Measurements from ENCODE around the gene CADM1.

CADM1 gene

GRCh38 chr11:115279813-115280761 is 224.1 kb downstream of the CADM1 start:
- no peak for DNase-seq (ENCODE audit: low spot score)

GRCh38 chr11:115276799-115277198 is 227.4 kb downstream of the CADM1 start:
- no peak for DNase-seq (ENCODE audit: low spot score)

GRCh38 chr11:115276191-115276590 is 228.0 kb downstream of the CADM1 start:
- DNase-seq (ENCODE audit: low spot score) = no peak

- DNase-seq (ENCODE audit: low spot score) = no peak
Observed at GRCh38 chr11:115275045-115275444, 229.2 kb downstream of the CADM1 start.

- no peak for DNase-seq (ENCODE audit: low spot score)
Observed at GRCh38 chr11:115272925-115273324, 231.3 kb downstream of the CADM1 start.

GRCh38 chr11:115271643-115272042 is 232.6 kb downstream of the CADM1 start:
- no peak for DNase-seq (ENCODE audit: low spot score)

GRCh38 chr11:115269191-115269950 is 234.8 kb downstream of the CADM1 start:
- DNase-seq (ENCODE audit: low spot score) = no peak

- DNase-seq (ENCODE audit: low spot score) = no peak
Observed at GRCh38 chr11:115267871-115268270, 236.3 kb downstream of the CADM1 start.

- no peak for DNase-seq (ENCODE audit: low spot score)
Observed at GRCh38 chr11:115267238-115267781, 236.9 kb downstream of the CADM1 start.

GRCh38 chr11:115266066-115266639 is 238.1 kb downstream of the CADM1 start:
- no peak for DNase-seq (ENCODE audit: low spot score)

GRCh38 chr11:115263799-115264656 is 240.2 kb downstream of the CADM1 start:
- no peak for DNase-seq (ENCODE audit: low spot score)

- DNase-seq (ENCODE audit: low spot score) = no peak
Observed at GRCh38 chr11:115258216-115258615, 246.0 kb downstream of the CADM1 start.

GRCh38 chr11:115257678-115258077 is 246.5 kb downstream of the CADM1 start:
- DNase-seq (ENCODE audit: low spot score) = no peak

GRCh38 chr11:115257270-115257669 is 246.9 kb downstream of the CADM1 start:
- DNase-seq (ENCODE audit: low spot score) = no peak

- DNase-seq (ENCODE audit: low spot score) = peak; percentile 49
Observed at GRCh38 chr11:115256397-115257197, 247.6 kb downstream of the CADM1 start.

GRCh38 chr11:115255006-115255762 is 249.0 kb downstream of the CADM1 start:
- no peak for DNase-seq (ENCODE audit: low spot score)

- DNase-seq (ENCODE audit: low spot score) = no peak
Observed at GRCh38 chr11:115251126-115251525, 253.1 kb downstream of the CADM1 start.

GRCh38 chr11:115249061-115249578 is 255.1 kb downstream of the CADM1 start:
- DNase-seq (ENCODE audit: low spot score) = no peak

GRCh38 chr11:115247953-115248352 is 256.3 kb downstream of the CADM1 start:
- no peak for DNase-seq (ENCODE audit: low spot score)

- no peak for DNase-seq (ENCODE audit: low spot score)
Observed at GRCh38 chr11:115247361-115247760, 256.9 kb downstream of the CADM1 start.
